Sciatic nerve (tissue), 2 donors: ENCODE results near the gene VEZF1. TPM values are rescaled to one million over a fixed set of nuclear protein-coding genes. Genes with fewer than 3 reads are reported as not detected.
"Not testable (repeated sequence)": the region's sequence is repeated elsewhere in the genome, so short reads cannot be mapped to it uniquely, and the experiment has no call there.

Experiments used
- ATAC-seq: fragments of 200-7000 bp; cut with Tn5 transposase; one replicate; pipeline ENCODE4 v1.9.1; 2020; ENCODE audit warnings: mild to moderate bottlenecking, moderate library complexity
- DNase-seq: peaks from one replicate; pipeline ENCODE4 v3.0.0-alpha.2; 2020; ENCODE audit warnings: low spot score
- intact Hi-C: fragments of 100-400 bp; cut with DNase I; formaldehyde crosslinking; loops from one replicate; pipeline ENCODE4 v1.14.2; 2022
- total RNA-seq: library from RNA; stranded (reverse); fragmentation: NEBNext Ultra II Directional; extraction: Animal tissue kit (Norgen Biotek cat#: 25700); gene quantifications from one replicate; pipeline ENCODE4 v1.2.1, GENCODE V29; 2021
- donor health status: DM: no; HTN: no; CAD: no.
- donor health status: DM: no; HTN: no; CAD: no.

The VEZF1 gene
- total RNA-seq, 1 donor from 2014 or later: 73.8 TPM

DNA sequence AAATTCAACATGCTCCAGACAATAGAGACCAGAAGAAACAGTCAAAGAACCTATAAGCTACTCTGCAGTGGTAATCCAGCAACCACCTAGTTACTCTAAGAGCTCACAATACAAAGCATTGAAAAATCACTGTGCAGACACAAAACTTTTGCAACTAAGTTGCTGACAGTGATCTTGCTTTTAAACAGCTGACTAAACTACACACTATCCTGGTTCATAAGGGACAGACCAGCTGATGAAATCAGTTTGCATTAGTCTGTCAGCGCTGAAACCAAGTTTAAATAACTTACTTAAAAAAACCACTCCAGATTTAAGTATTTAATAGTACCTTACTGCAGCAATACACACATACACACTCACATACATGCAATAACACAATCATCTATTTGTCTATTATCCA is 4.6 kb downstream of the VEZF1 start:
- ATAC-seq (no peak), DNase-seq (no peak)
- intact Hi-C loops: no loop called here

- no peak for DNase-seq
- no peak for ATAC-seq
- intact Hi-C loops: no loop called here
These were observed 5.4 kb downstream of the VEZF1 start for GRCh38 chr17:57982452-57983170.

DNA sequence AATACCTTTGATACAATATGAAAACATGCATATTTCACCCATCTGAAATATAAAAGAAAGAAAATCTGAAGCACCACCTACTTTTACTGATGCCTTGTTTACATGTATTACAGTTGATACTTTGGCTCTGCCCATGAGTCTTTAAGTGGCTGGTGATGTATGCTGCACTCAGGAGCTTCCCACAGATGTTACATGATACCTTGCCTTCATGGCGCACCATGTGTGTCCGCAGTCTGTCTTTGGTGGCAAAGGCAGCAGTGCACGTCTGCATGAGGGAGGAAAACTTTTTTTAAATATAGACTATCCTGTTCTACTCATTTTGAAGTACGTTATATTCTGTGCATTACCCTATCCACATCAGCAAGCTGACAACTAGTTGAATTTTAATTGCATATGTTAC is 7.5 kb downstream of the VEZF1 start:
- intact Hi-C loops: no loop called here
- ATAC-seq (no peak), DNase-seq (no peak)

DNA sequence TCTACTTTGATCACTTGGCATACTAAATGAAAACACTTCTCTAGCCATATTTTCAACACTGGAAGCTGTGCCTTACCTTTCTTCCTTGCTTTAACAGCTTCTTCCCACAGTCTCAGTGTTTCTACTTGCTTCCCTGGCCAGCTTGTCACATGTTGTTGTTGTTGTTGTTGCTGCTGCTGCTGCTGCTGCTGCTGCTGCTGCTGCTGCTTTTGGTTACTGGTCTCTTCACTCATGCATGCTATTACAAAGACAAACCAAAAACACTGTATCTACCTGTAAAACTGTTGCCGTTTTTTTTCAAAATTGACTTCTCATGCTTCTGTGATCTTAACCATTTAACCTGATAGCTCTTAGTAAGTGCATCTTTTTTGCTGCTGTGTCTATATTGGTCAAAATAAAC is 9.0 kb downstream of the VEZF1 start:
- intact Hi-C loops: no loop called here
- DNase-seq (no peak), ATAC-seq (no peak)

GRCh38 chr17:57976594-57976993 is 11.5 kb downstream of the VEZF1 start:
- DNase-seq: no peak
- no peak for ATAC-seq
- intact Hi-C loops: no loop called here

- intact Hi-C loops: no loop called here
- DNase-seq (no peak), ATAC-seq (peak; percentile 92)
These were observed 13.0 kb downstream of the VEZF1 start for GRCh38 chr17:57975044-57975443.

DNA sequence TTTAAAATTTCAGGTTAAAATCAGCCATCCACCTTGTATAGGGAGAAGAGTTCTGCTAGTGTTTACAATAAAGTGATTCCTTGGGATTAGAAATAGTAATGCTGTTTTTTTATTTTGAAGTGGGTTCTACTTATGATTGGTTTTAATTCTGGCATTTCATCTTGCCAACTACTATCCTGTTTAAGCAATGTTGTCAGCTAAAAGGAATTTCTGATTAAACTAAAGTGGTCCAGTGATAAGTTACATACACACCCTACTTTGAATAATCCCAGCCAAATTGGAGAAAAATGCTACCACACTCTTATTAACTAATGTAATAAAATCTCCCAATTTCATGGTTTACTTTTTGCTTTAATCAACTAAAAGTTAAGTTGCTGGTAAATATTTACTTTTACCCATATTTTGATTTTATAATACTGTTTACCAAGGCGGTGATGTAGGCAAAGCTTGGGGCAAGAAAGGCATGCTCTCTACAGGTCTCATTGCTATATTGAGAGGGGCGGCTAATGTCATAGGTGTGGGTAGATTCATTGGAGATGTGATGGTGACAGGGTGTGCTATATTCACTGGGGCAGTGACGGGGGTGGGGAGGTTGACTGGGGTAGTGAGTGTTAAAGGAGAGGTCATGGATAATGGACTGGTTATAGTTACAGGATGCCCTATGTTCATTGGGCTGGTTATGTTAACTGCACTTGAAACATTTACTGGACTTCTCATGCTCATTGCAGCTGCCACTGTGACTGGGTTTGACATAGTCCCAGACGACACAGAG is 13.8 kb downstream of the VEZF1 start:
- ATAC-seq, intact Hi-C loops, DNase-seq: not testable (repeated sequence)

DNA sequence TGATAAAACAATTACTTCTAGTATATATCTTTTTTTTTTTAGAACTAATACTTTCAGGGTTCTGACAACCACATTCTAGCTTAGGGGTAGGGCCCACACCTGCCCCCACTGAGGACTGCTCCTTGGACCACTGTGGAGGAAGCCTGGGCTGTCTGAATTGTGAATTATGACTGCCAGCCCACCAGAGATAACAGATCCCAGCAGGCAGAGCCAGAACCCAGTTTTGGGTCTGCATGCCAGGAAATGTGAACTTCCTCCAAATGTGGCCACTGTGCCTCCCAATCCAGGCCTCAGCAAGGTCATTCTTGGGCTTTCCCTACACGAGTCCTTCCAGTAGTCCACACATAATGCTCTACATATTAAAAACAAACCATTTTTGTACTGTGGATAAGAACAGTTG is 15.9 kb downstream of the VEZF1 start:
- ATAC-seq (no peak), DNase-seq (no peak)
- intact Hi-C loops: no loop called here

DNA sequence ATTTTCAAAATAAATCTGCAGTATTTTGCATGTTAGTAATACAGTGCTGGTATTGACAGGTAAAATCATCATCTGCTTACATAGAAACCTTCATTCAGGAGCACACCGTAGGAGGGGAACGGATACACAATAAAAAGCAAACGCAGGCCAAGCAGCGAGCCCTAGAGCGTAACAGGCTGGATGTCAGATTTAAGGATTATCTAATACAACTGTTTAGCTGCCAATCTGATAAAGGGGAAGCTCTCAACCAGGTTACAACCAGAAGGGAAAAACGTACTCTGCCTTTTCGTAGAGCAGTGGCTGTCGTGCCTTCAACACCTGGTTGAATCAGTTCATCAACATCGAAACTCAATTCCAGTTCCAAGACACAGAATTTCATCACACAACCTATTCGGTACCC is 16.5 kb downstream of the VEZF1 start:
- intact Hi-C loops: no loop called here
- DNase-seq: no peak
- ATAC-seq: no peak

DNA sequence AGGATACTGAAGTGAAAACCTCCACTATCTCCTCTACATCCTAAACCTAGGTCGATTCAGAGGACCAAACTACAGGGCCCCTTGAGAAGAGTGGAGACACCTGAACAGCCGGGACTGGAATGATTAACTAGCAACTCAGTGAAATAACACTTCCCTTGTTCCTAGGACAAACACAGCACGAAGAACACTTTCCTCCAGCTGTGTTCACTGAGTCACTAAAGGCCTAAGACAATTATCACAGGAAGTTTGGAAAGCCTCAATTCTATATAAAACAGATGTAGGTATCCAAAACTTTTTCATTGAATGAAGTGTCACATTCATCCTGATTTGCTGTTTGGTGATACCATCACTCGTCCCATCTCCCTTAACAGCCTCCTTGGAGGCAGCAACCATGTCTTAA is 17.3 kb downstream of the VEZF1 start:
- ATAC-seq (no peak), DNase-seq (no peak)
- intact Hi-C loops: no loop called here

- DNase-seq (no peak), ATAC-seq (no peak)
- intact Hi-C loops: no loop called here
These were observed 19.6 kb downstream of the VEZF1 start for GRCh38 chr17:57968456-57968855.

- intact Hi-C loops: no loop called here
- ATAC-seq (no peak), DNase-seq (no peak)
These were observed 21.2 kb downstream of the VEZF1 start for GRCh38 chr17:57966875-57967274.

DNA sequence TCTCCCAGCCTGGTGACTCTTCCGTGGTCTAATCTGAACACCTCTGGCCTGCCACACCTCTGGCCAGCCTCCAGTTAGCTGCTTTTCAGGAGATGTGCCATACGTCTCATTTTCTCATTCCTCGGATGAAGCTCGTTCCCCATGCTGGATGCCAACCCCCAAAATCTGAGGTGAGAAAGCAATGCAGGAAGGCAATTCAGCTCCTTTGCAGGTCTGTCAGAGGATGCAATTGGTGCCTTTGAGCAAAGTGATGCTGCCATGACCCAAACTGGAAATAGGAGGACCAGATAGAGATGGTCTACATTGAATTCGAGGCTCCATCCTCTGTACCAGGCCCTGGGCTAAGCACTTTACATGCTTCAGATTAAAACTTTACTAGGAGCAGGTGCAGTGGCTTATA is 21.8 kb downstream of the VEZF1 start:
- intact Hi-C loops: no loop called here
- no peak for DNase-seq
- ATAC-seq: no peak

DNA sequence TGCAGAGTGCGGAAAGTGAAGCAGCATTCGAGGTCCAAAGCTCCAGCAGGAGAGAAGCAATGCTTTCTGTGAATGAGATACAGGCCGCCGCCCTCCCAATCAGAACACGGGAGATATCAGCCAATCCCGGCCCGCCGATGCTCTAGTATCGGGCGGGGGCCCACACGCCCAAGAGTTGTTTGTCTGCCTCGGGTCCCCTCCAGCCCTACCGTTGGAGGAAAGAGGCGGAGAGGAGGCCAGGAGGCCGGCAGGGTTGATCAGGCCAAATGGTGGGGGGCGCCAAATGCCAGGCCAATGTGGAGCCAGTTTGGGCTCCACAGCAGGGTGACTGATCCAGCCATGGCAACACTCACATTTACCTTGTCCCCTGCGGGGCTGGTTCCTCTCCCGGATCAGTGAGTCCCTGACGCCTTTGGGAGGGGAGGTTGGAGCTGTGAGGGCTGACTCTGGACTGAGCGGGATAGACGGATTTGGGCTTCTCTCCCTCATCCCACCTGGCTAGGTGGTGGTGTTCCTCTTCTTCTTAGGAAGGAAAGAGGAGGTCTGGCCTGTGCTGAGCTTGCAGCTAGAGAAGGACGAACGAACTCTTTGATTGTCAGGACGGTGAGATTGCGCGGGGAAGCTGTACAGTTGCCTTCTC is 22.4 kb downstream of the VEZF1 start:
- DNase-seq: peak; percentile 53
- intact Hi-C loops: no loop called here
- ATAC-seq: no peak

DNA sequence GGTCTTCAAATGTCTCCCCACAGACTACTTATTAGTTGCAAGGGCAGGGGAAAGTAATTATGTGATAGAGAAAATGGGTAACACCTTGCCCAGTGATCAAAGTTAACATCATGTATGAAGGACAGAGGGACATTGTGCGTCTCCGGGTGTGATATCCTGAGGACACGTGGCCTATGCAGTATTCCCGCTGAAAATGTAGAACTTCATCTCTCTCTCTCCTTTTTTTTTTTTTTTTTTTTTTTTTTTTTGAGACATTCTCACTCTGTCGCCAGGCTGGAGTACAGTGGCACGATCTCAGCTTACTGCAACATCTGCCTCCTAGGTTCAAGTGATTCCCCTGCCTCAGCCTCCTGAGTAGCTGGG is 24.9 kb downstream of the VEZF1 start:
- intact Hi-C loops: no loop called here

GRCh38 chr17:57962279-57963148 is 25.5 kb downstream of the VEZF1 start:
- ATAC-seq (no peak), DNase-seq (peak; percentile 39)
- intact Hi-C loops: no loop called here

More for the DNA sequence above, 24.9 kb downstream of the VEZF1 start:
- DNase-seq: peak; percentile 25
- no peak for ATAC-seq

GRCh38 chr17:57959929-57960328 is 28.1 kb downstream of the VEZF1 start:
- ATAC-seq: no peak
- intact Hi-C loops: no loop called here

GRCh38 chr17:57958391-57958790 is 29.7 kb downstream of the VEZF1 start:
- ATAC-seq, intact Hi-C loops: not testable (repeated sequence)
- peak; percentile 30 for DNase-seq

More at GRCh38 chr17:57959929-57960328, 28.1 kb downstream of the VEZF1 start:
- peak; percentile 26 for DNase-seq

DNA sequence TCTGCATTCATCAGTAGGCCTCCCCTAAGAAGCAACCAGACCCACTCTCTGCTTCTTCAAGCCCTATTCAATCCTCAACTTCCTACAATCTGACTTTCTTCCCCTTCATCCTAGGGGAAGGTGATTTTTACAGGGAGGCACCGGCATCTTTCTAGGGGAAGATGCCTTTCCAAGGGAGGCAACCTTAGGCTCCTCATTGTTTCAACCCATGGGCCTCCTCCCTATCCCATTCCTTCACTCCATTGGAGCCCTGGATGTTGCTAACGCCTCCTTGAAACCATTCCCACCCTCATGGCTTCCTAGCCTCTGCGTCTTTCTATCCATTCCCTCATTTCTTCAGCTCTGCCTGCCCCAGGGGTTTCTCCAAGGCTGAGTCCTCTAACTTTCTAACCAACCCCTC is 30.2 kb downstream of the VEZF1 start:
- intact Hi-C loops: no loop called here
- no peak for ATAC-seq
- DNase-seq: peak; percentile 18
